Mesendoderm (in vitro differentiated cells): Measurements from ENCODE around the gene ANKS3.
"Not testable (repeated sequence)": the region's sequence is repeated elsewhere in the genome, so short reads cannot be mapped to it uniquely, and the experiment has no call there.

ENCODE experiments used
- DNase-seq: peaks from one replicate; pipeline ENCODE4 v3.0.0; 2013
- H2AK5ac ChIP-seq: 2 replicates; pipeline ENCODE4 v1.6.1; 2013; ENCODE audit warnings: low read length, inconsistent platforms
- H2BK120ac ChIP-seq: 2 replicates; pipeline ENCODE4 v1.6.1; 2013; ENCODE audit warnings: low read depth, mild to moderate bottlenecking, low read length, moderate library complexity, mixed read lengths
- H2BK15ac ChIP-seq: replicated peaks from 2 replicates; pipeline ENCODE4 v1.6.1; 2013; ENCODE audit warnings: low read depth, mild to moderate bottlenecking, moderate library complexity
- H2BK5ac ChIP-seq: 2 replicates; pipeline ENCODE4 v1.6.1; 2013; ENCODE audit warnings: low read length, inconsistent platforms
- H3K18ac ChIP-seq: 2 replicates; pipeline ENCODE4 v1.6.1; 2013; ENCODE audit warnings: mild to moderate bottlenecking, low read length, mixed read lengths
- H3K23ac ChIP-seq: one replicate; pipeline ENCODE4 v1.6.1; 2013; ENCODE audit warnings: low read length
- H3K27ac ChIP-seq: 2 replicates; pipeline ENCODE4 v1.5.1; 2013; ENCODE audit warnings: low read depth, mild to moderate bottlenecking, inconsistent platforms, low read length, moderate library complexity
- H3K27me3 ChIP-seq: 2 replicates; pipeline ENCODE4 v1.6.1; 2013; ENCODE audit warnings: low read length, control low read depth, mild to moderate bottlenecking, inconsistent platforms; ENCODE audit not compliant: insufficient read depth, poor library complexity
- H3K36me3 ChIP-seq: 2 replicates; pipeline ENCODE4 v1.6.1; 2013; ENCODE audit warnings: low read length, inconsistent platforms; ENCODE audit not compliant: control insufficient read depth, insufficient read depth
- H3K4ac ChIP-seq: one replicate; pipeline ENCODE4 v1.6.1; 2013; ENCODE audit warnings: low read depth, mild to moderate bottlenecking, low read length, moderate library complexity
- H3K4me1 ChIP-seq: 2 replicates; pipeline ENCODE4 v1.6.1; 2013; ENCODE audit warnings: low read depth, low read length, inconsistent platforms; ENCODE audit not compliant: control insufficient read depth
- H3K4me2 ChIP-seq: 2 replicates; pipeline ENCODE4 v1.6.1; 2013; ENCODE audit warnings: low read length
- H3K4me3 ChIP-seq: 2 replicates; pipeline ENCODE4 v1.5.1; 2013; ENCODE audit warnings: mild to moderate bottlenecking, low read length
- H3K56ac ChIP-seq: one replicate; pipeline ENCODE4 v1.6.1; 2013; ENCODE audit warnings: low read length
- H3K79me1 ChIP-seq: 2 replicates; pipeline ENCODE4 v1.6.1; 2013; ENCODE audit warnings: low read length, inconsistent platforms
- H3K79me2 ChIP-seq: 2 replicates; pipeline ENCODE4 v1.6.1; 2013; ENCODE audit warnings: mild to moderate bottlenecking, low read length; ENCODE audit not compliant: control insufficient read depth, insufficient read depth
- H3K9ac ChIP-seq: 2 replicates; pipeline ENCODE4 v1.6.1; 2013; ENCODE audit warnings: low read length, inconsistent platforms
- H4K5ac ChIP-seq: one replicate; pipeline ENCODE4 v1.6.1; 2013; ENCODE audit warnings: low read length
- H4K8ac ChIP-seq: one replicate; pipeline ENCODE4 v1.6.1; 2013; ENCODE audit warnings: low read depth, mild to moderate bottlenecking, control low read depth, low read length, moderate library complexity
- WGBS: extraction: QIAGEN DNeasy Blood & Tissue Kit; methylation state at CpG from one replicate; pipeline ENCODE4 v1.1.7; 2013; ENCODE audit warnings: low lambda C conversion rate, missing lambda C conversion rate; ENCODE audit not compliant: insufficient coverage; ENCODE audit errors: extremely low coverage; 5-methylcytosine and 5-hydroxymethylcytosine counted together

ANKS3 gene

DNA sequence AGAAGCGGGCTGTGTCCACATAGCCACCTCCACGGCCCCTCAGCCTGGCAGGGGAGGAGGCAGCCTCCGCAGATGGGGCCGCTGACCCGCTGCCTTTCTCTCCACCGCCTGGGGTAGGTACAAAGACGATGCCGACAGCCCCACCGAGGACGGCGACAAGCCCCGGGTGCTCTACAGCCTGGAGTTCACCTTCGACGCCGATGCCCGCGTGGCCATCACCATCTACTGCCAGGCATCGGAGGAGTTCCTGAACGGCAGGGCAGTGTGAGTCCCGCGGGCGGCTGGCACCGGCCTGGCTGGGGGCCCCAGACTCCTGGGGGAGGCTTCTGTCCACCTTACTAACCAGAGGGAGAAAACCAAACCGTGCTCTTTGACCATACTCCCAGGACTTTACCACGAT, 81.5 kb downstream of the ANKS3 start:
- Histone ChIP-seq H3K23ac (no peak overlapping the region), H3K27ac (no peak overlapping the region), H3K9ac (no peak overlapping the region), H3K4me1 (no peaks in the 10 kb centered on the region), H3K27me3 (no peaks in the 10 kb centered on the region), H3K4me3 (no peak overlapping the region), H4K8ac (no peak overlapping the region), H3K4ac (no peak overlapping the region), H2BK15ac (no peak overlapping the region), H2BK5ac (no peak overlapping the region), H3K56ac (no peak overlapping the region), H3K79me2 (no peaks in the 10 kb centered on the region), H4K5ac (no peak overlapping the region), H2AK5ac (no peak overlapping the region), H2BK120ac (no peak overlapping the region), H3K79me1 (peaks cover under 1% of the 10 kb centered on the region), H3K18ac (no peak overlapping the region), H3K36me3 (no peaks in the 10 kb centered on the region), H3K4me2 (no peak overlapping the region)
- no peak for DNase-seq
- WGBS = no CpG with 5 or more reads among the region's 25 CpGs

DNA sequence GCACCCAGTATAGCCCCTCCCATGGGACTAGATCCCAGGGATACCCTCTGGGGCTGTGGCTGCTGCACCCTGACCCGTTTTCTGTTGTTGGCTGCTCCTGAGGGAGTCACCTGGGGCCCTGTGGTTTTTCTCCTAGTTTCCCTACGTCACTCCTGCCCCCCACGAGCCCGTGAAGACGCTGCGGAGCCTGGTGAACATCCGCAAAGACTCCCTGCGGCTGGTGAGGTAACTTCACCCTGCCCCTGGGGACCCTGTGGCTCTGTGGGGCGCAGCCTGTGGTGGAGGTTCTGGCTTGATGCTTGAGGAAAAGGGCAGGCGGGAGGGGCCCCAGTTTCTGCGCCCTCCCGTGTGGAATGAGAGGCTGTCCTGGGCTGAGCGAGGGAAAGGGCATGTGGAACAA, 82.2 kb downstream of the ANKS3 start:
- H3K9ac ChIP-seq = no peak overlapping the region
- H3K27me3 ChIP-seq = no peaks in the 10 kb centered on the region
- no peak for DNase-seq
- H2BK15ac ChIP-seq = no peak overlapping the region
- no peak overlapping the region for H4K8ac ChIP-seq
- H2AK5ac ChIP-seq = no peak overlapping the region
- no peaks in the 10 kb centered on the region for H3K36me3 ChIP-seq
- H3K4me2 ChIP-seq = no peak overlapping the region
- H3K23ac ChIP-seq = no peak overlapping the region
- no peak overlapping the region for H2BK5ac ChIP-seq
- WGBS = no CpG with 5 or more reads among the region's 13 CpGs
- H3K79me1 ChIP-seq = peaks cover 2% of the 10 kb centered on the region
- no peak overlapping the region for H3K18ac ChIP-seq
- no peak overlapping the region for H3K56ac ChIP-seq
- H4K5ac ChIP-seq = no peak overlapping the region
- no peaks in the 10 kb centered on the region for H3K4me1 ChIP-seq
- H3K4me3 ChIP-seq = no peak overlapping the region
- no peak overlapping the region for H3K27ac ChIP-seq
- no peak overlapping the region for H3K4ac ChIP-seq
- no peaks in the 10 kb centered on the region for H3K79me2 ChIP-seq
- no peak overlapping the region for H2BK120ac ChIP-seq

DNA sequence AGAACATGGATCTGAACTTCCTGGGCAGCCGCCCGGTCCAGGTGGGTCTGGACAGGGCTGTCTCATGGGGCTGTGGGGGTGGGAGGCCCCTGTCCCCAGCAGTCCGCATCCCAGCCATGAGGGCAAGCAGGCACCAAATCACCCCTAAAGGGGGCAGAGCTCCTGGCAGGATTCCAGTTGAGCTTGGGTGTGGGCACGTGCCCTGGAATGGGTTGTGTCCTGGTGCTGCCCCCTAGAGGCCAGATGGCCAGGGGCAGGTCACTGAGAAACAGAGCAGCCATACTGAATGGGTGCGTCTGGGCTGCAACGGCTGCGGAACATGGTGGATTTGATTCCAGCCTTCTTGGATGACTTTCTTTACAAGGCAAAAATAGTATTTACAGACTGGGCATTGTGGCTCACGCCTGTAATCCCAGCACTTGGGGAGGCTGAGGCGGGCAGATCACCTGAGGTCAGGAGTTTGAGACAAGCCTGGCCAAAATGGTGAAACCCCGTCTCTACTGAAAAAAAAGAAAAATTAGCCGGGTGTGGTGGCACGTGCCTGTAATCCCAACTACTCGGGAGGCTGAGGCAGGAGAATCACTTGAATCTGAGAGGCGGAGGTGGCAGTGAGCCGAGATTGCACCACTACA, 83.5 kb downstream of the ANKS3 start:
- not testable (repeated sequence) for H3K56ac ChIP-seq, H3K18ac ChIP-seq, H3K4me2 ChIP-seq, H2BK120ac ChIP-seq, H3K27me3 ChIP-seq, H3K9ac ChIP-seq, H2AK5ac ChIP-seq, H3K23ac ChIP-seq, H4K8ac ChIP-seq, H2BK5ac ChIP-seq, H3K4me3 ChIP-seq, H3K36me3 ChIP-seq, H3K79me1 ChIP-seq, H3K27ac ChIP-seq, H3K4ac ChIP-seq, H4K5ac ChIP-seq, H2BK15ac ChIP-seq, H3K79me2 ChIP-seq, H3K4me1 ChIP-seq
- no CpG with 5 or more reads among the region's 15 CpGs for WGBS
- DNase-seq = peak; percentile 88

DNA sequence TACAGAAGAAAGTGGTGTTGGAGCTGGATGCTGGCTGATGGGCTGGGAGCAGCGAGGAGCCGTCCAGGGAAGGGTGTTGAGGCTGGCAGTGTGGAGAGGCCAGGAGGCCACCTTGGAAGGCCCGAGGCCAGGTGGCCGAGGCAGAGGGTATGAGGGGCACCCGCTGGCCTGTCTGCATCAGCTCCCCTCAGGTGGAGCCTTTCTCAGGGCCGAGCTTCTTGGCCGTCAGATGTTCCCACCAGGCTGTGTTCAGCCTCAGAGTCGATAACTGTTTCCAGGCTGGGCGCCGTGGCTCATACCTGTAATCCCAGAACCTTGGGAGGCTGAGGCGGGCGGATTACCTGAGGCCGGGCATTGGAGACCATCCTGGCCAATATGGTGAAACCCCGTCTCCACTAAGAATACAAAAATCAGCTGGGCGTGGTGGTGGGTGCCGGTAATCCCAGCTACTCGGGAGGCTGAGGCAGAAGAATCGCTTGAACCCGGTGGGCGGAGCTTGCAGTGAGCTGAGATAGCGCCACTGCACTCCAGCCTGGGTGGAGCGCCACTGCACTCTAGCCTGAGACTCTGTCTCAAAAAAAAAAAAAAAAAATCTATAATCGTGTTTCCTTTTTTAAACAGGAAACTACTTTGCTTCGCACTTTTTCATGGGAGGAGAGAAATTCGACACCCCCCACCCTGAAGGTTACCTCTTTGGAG, 84.2 kb downstream of the ANKS3 start:
- Histone ChIP-seq H2BK120ac (no peak overlapping the region), H3K18ac (no peak overlapping the region), H3K36me3 (no peaks in the 10 kb centered on the region), H3K56ac (no peak overlapping the region), H2AK5ac (no peak overlapping the region), H3K4me2 (no peak overlapping the region), H3K9ac (no peak overlapping the region), H3K4ac (no peak overlapping the region), H3K79me2 (no peaks in the 10 kb centered on the region), H2BK15ac (no peak overlapping the region), H4K8ac (no peak overlapping the region), H3K27ac (no peak overlapping the region), H3K79me1 (peaks cover 5% of the 10 kb centered on the region), H3K4me1 (no peaks in the 10 kb centered on the region), H4K5ac (no peak overlapping the region), H2BK5ac (no peak overlapping the region), H3K27me3 (no peaks in the 10 kb centered on the region), H3K4me3 (no peak overlapping the region), H3K23ac (no peak overlapping the region)
- no peak for DNase-seq
- WGBS = no CpG with 5 or more reads among the region's 25 CpGs

DNA sequence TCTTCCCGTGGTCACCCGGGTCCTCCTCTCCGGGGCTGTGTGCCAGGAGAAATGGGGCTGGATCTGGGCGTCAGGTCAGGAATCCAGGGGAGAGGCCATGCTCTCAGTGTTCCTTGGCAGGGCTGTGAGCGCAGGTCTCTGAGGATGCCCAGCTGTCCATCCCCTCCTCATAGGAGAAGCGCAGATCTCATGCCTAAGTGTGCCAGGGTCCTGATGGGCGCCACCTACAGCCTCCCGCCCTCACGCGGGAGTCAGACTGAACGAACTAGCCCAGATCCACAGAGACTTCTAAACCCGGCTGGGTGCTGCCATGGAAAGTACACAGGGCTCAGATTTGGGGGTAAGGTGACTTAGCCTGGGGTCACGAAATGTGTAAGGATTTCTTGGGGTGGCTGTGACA, 85.2 kb downstream of the ANKS3 start:
- no peak for DNase-seq
- no peak overlapping the region for H3K27ac ChIP-seq
- H3K9ac ChIP-seq = no peak overlapping the region
- no peak overlapping the region for H3K4ac ChIP-seq
- no peak overlapping the region for H3K23ac ChIP-seq
- H3K18ac ChIP-seq = no peak overlapping the region
- H3K4me2 ChIP-seq = no peak overlapping the region
- no peaks in the 10 kb centered on the region for H3K4me1 ChIP-seq
- H2BK5ac ChIP-seq = no peak overlapping the region
- no peak overlapping the region for H2BK120ac ChIP-seq
- no peak overlapping the region for H3K4me3 ChIP-seq
- no peak overlapping the region for H2BK15ac ChIP-seq
- H3K56ac ChIP-seq = no peak overlapping the region
- WGBS = no CpG with 5 or more reads among the region's 13 CpGs
- H4K8ac ChIP-seq = no peak overlapping the region
- no peak overlapping the region for H4K5ac ChIP-seq
- H3K27me3 ChIP-seq = no peaks in the 10 kb centered on the region
- H2AK5ac ChIP-seq = no peak overlapping the region
- peaks cover 5% of the 10 kb centered on the region for H3K79me1 ChIP-seq
- no peaks in the 10 kb centered on the region for H3K79me2 ChIP-seq
- H3K36me3 ChIP-seq = no peaks in the 10 kb centered on the region

DNA sequence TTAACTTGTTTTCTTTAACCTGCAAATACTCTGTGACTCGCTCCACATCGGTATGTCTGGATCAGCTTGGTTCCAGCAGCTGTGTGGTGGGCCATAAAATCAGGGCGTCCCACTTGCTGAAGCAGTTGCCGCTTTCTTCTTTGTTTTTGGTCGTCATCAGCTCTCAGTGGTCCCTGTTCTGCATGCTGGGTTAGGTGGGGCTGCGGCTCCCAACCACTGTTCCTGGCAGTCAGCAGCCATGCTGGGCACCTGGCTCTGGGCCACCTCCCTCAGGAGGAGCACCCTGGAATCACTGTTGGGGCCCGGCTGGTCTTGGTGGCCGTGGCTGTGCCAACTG, 86.5 kb downstream of the ANKS3 start:
- Histone ChIP-seq H3K27me3 (no peaks in the 10 kb centered on the region), H2BK15ac (no peak overlapping the region), H3K4me2 (no peak overlapping the region), H3K36me3 (no peaks in the 10 kb centered on the region), H2BK120ac (no peak overlapping the region), H4K5ac (no peak overlapping the region), H3K4me1 (no peaks in the 10 kb centered on the region), H3K27ac (no peak overlapping the region), H4K8ac (no peak overlapping the region), H3K18ac (no peak overlapping the region), H3K56ac (no peak overlapping the region), H3K23ac (no peak overlapping the region), H3K4me3 (no peak overlapping the region), H3K79me1 (peaks cover 5% of the 10 kb centered on the region), H3K9ac (no peak overlapping the region), H2AK5ac (no peak overlapping the region), H3K79me2 (peaks cover 1% of the 10 kb centered on the region), H2BK5ac (no peak overlapping the region), H3K4ac (no peak overlapping the region)
- WGBS = no CpG with 5 or more reads among the region's 8 CpGs
- DNase-seq = no peak
